DND-41 (cell line): Measurements from ENCODE around the gene BMERB1.

Experiments used
- CTCF ChIP-seq: IDR thresholded peaks from 2 replicates; pipeline ENCODE4 v1.5.1; 2012; ENCODE audit warnings: borderline replicate concordance, low read length, moderate library complexity, mild to moderate bottlenecking; ENCODE audit not compliant: poor library complexity, severe bottlenecking; ENCODE audit errors: extremely low read depth
- EZH2 ChIP-seq: IDR thresholded peaks from 3 replicates; pipeline ENCODE4 v1.6.1; 2012; ENCODE audit warnings: borderline replicate concordance, low read depth, mild to moderate bottlenecking, moderate library complexity, low read length, inconsistent platforms; ENCODE audit not compliant: severe bottlenecking

- TF ChIP-seq EZH2 (no peak), CTCF (no peak)
Measured at GRCh38 chr16:15559176-15559575, 124.8 kb downstream of the BMERB1 start.
